Middle frontal gyrus (tissue), 1 donor: Measurements from ENCODE around the gene WDR86.

ENCODE experiments used
- DNase-seq: peaks from one replicate; pipeline ENCODE4 v3.0.0-alpha.2; 2015; ENCODE audit warnings: low spot score; ENCODE audit errors: extremely low spot score

WDR86 gene

GRCh38 chr7:151408498-151408838, 1.4 kb downstream of the WDR86 start:
- no peak for DNase-seq

- no peak for DNase-seq
These were observed 2.8 kb downstream of the WDR86 start for GRCh38 chr7:151406886-151407583.

GRCh38 chr7:151406051-151406875, 3.6 kb downstream of the WDR86 start:
- DNase-seq = no peak

GRCh38 chr7:151405588-151405987, 4.2 kb downstream of the WDR86 start:
- no peak for DNase-seq

- DNase-seq = no peak
These were observed 4.8 kb downstream of the WDR86 start for GRCh38 chr7:151405056-151405455.

- no peak for DNase-seq
These were observed 5.4 kb downstream of the WDR86 start for GRCh38 chr7:151404216-151405011.

- DNase-seq = no peak
These were observed 6.1 kb downstream of the WDR86 start for GRCh38 chr7:151403764-151404163.

- DNase-seq = no peak
These were observed 7.6 kb downstream of the WDR86 start for GRCh38 chr7:151402029-151402835.

GRCh38 chr7:151400626-151401315, 9.1 kb downstream of the WDR86 start:
- DNase-seq = no peak

- no peak for DNase-seq
These were observed 9.9 kb downstream of the WDR86 start for GRCh38 chr7:151399906-151400305.

GRCh38 chr7:151399305-151399601, 10.6 kb downstream of the WDR86 start:
- no peak for DNase-seq

- no peak for DNase-seq
These were observed 11.2 kb downstream of the WDR86 start for GRCh38 chr7:151398446-151399304.

- no peak for DNase-seq
These were observed 12.8 kb downstream of the WDR86 start for GRCh38 chr7:151397026-151397425.

GRCh38 chr7:151396328-151396970, 13.4 kb downstream of the WDR86 start:
- no peak for DNase-seq

GRCh38 chr7:151395036-151395367, 14.8 kb downstream of the WDR86 start:
- no peak for DNase-seq

GRCh38 chr7:151394076-151395035, 15.5 kb downstream of the WDR86 start:
- DNase-seq = no peak

GRCh38 chr7:151393031-151393977, 16.5 kb downstream of the WDR86 start:
- no peak for DNase-seq
